CD4-positive, alpha-beta memory T cell (primary cell): ENCODE measurements around the gene UGT1A8. TPM values are rescaled to one million over a fixed set of nuclear protein-coding genes. Genes with fewer than 3 reads are reported as not detected.

ENCODE experiments used
- CTCF ChIA-PET: fragments of 350-600 bp; sonication (Branson Sonifier 250); formaldehyde crosslinking; loops from one replicate; lab custom pipeline; 2021; ENCODE audit warnings: inconsistent platforms; ENCODE audit not compliant: partially characterized antibody; lab: Charles Lee
- POLR2A ChIA-PET: fragments of 350-600 bp; sonication (Branson Sonifier 250); formaldehyde crosslinking; loops from one replicate; lab custom pipeline; 2021; ENCODE audit not compliant: partially characterized antibody; lab: Charles Lee
- DNase-seq, 5 donors: peaks; one replicate each; pipeline versions ENCODE4 v3.0.0 to v3.0.0-alpha.2; 2020 to 2022; ENCODE audit warnings: mixed read lengths in 1 of 5
- H3K27ac ChIP-seq: one replicate; pipeline ENCODE4 v1.7.0; 2013; ENCODE audit warnings: low read depth, low read length
- H3K27me3 ChIP-seq: 2 replicates; pipeline ENCODE4 v1.7.0; 2013; ENCODE audit warnings: mild to moderate bottlenecking, low read length, moderate library complexity; ENCODE audit not compliant: insufficient read depth
- H3K36me3 ChIP-seq: 2 replicates; pipeline ENCODE4 v1.7.0; 2013; ENCODE audit warnings: mild to moderate bottlenecking, low read length, moderate library complexity; ENCODE audit not compliant: insufficient read depth
- H3K4me1 ChIP-seq: 2 replicates; pipeline ENCODE4 v1.7.0; 2013; ENCODE audit warnings: mild to moderate bottlenecking, low read length, moderate library complexity; ENCODE audit not compliant: insufficient read depth
- H3K4me3 ChIP-seq, 2 donors: one replicate each; pipeline ENCODE4 v1.7.0; 2013; ENCODE audit warnings: low read length in 2 of 2, mild to moderate bottlenecking in 1 of 2
- H3K9me3 ChIP-seq, 2 donors: one replicate each; pipeline ENCODE4 v1.7.0; 2013; ENCODE audit warnings: low read length in 2 of 2, control low read depth in 1 of 2; ENCODE audit not compliant: control insufficient read depth in 1 of 2
- H3K27ac Mint-ChIP-seq, 7 donors: one replicate each; pipeline ENCODE4 v1.8.0; 2020 to 2021; ENCODE audit warnings: mixed read lengths in 7 of 7, mild to moderate bottlenecking in 6 of 7, inconsistent platforms in 3 of 7, moderate library complexity in 3 of 7
- H3K27me3 Mint-ChIP-seq, 2 donors: one replicate each; pipeline ENCODE4 v1.8.0; 2020 to 2021; ENCODE audit warnings: mixed read lengths in 2 of 2
- H3K36me3 Mint-ChIP-seq, 2 donors: one replicate each; pipeline ENCODE4 v1.8.0; 2020 to 2021; ENCODE audit warnings: mixed read lengths in 2 of 2, inconsistent platforms in 1 of 2, mild to moderate bottlenecking in 1 of 2
- H3K4me1 Mint-ChIP-seq, 4 donors: one replicate each; pipeline ENCODE4 v1.8.0; 2020 to 2021; ENCODE audit warnings: mixed read lengths in 4 of 4, mild to moderate bottlenecking in 1 of 4
- H3K4me3 Mint-ChIP-seq, 8 donors: one replicate each; pipeline ENCODE4 v1.8.0; 2020 to 2021; ENCODE audit warnings: mixed read lengths in 8 of 8, mild to moderate bottlenecking in 7 of 8, moderate library complexity in 6 of 8, inconsistent platforms in 3 of 8
- H3K9me3 Mint-ChIP-seq, 8 donors: one replicate each; pipeline ENCODE4 v1.8.0; 2020 to 2021; ENCODE audit warnings: mixed read lengths in 8 of 8, mild to moderate bottlenecking in 5 of 8, inconsistent platforms in 3 of 8, moderate library complexity in 1 of 8
- intact Hi-C: fragments of 100-400 bp; cut with micrococcal nuclease; formaldehyde crosslinking; loops from one replicate; pipeline ENCODE4 v1.15.1; 2023
- polyA plus RNA-seq, 2 donors: library from polyadenylated mRNA; unstranded; fragments of 300-500 nt; fragmentation: Illumina TruSeq; gene quantifications; one replicate each; pipeline ENCODE4 v1.2.3, GENCODE V29; 2021
- total RNA-seq, 2 experiments: library from RNA; stranded (reverse); gene quantifications; one replicate each; pipeline ENCODE4 v1.2.3, GENCODE V29; 2021

UGT1A8 gene
- total and polyA plus RNA-seq, 4 experiments from 2014 or later, result not detected

DNA sequence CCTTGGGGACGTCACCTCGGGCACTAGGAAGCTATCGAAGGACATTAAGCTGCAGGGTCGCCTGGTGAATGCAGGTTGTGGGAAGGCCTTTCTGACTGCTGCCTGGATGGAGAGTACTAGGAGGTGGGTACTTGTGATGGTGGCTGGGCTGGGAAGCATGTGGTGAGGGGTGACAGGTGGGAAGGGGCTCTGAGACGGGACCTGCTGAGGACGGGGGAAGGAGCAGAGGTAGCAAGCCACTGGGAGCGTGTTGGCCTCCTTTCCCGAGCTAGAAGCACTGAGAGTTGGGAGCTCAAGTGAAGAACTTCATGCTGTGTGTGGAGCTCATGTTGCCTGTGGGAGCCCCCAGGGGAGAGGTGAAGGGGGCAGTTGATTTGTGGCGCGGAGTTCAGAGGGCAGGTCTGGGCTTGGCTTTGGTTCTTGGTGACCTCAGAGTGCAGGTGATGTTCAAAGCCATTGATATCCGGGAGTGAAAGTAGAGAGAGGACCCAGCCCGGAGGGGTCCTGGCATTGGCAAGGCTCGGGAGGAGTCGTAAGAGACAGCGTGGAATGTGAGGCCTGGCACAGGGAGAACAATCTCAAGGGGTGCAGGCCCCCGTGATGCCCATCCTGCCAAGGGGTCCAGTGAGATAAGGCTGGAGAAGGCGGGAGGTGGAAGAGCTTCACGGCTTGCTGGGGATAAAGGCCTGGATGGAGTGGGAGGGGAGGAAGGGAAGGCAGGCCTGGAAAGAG, 173.9 kb downstream of the UGT1A8 start:
- peaks cover 2 to 4% of the 10 kb centered on the region in 2 donors for H3K27me3 Mint-ChIP-seq
- H3K9me3 Mint-ChIP-seq, result peaks cover 0 to 5% (median under 1%) of the 10 kb centered on the region in 8 donors
- H3K27ac Mint-ChIP-seq, result no peak overlapping the region
- H3K4me3 Mint-ChIP-seq, result no peak overlapping the region
- H3K27me3 ChIP-seq, result no peaks in the 10 kb centered on the region
- peaks cover 0 to 4% (median under 1%) of the 10 kb centered on the region in 4 donors for H3K4me1 Mint-ChIP-seq
- H3K27ac ChIP-seq, result no peak overlapping the region
- ChIA-PET CTCF (no interaction called here), POLR2A (no interaction called here)
- H3K9me3 ChIP-seq, result no peaks in the 10 kb centered on the region
- no peak for DNase-seq
- no peaks in the 10 kb centered on the region for H3K36me3 Mint-ChIP-seq
- H3K4me3 ChIP-seq, result no peak overlapping the region
- intact Hi-C loops, result no loop called here
- no peaks in the 10 kb centered on the region for H3K4me1 ChIP-seq
- no peaks in the 10 kb centered on the region for H3K36me3 ChIP-seq

DNA sequence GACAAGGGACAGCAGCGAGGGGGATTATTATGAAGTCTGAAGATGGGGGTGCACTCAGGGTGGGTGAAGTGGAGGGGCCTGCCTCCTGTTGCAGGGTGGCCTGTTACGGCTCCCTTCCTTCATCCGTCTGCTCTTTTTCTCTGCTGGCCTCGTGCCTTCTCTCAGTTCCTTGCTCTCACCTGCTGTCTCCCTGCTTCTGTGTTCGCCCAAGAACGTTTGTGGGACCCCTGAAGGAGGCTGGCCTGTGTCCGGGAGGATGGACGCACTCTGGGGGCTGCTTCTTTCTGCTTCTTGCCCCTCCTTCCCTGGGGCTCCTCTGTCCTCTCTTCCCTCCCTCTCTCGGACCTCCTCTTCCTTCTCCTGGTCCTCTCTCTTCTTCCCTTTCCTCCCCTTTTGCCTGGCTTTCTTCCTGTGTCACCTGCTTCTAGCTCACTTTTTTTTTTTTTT, 174.5 kb downstream of the UGT1A8 start:
- H3K4me1 ChIP-seq, result no peaks in the 10 kb centered on the region
- H3K4me3 ChIP-seq, result no peak overlapping the region
- POLR2A ChIA-PET, result no interaction called here
- no peaks in the 10 kb centered on the region for H3K36me3 ChIP-seq
- no peaks in the 10 kb centered on the region for H3K9me3 ChIP-seq
- peaks cover 0 to 5% (median 0%) of the 10 kb centered on the region in 8 donors for H3K9me3 Mint-ChIP-seq
- H3K27ac Mint-ChIP-seq, result no peak overlapping the region
- H3K27ac ChIP-seq, result no peak overlapping the region
- DNase-seq, result no peak
- H3K27me3 ChIP-seq, result no peaks in the 10 kb centered on the region
- peaks cover 0 to 4% (median under 1%) of the 10 kb centered on the region in 4 donors for H3K4me1 Mint-ChIP-seq
- intact Hi-C loops, result no loop called here
- H3K36me3 Mint-ChIP-seq, result no peaks in the 10 kb centered on the region
- CTCF ChIA-PET, result no interaction called here
- no peak overlapping the region for H3K4me3 Mint-ChIP-seq
- peaks cover 0 to 4% of the 10 kb centered on the region in 2 donors for H3K27me3 Mint-ChIP-seq

DNA sequence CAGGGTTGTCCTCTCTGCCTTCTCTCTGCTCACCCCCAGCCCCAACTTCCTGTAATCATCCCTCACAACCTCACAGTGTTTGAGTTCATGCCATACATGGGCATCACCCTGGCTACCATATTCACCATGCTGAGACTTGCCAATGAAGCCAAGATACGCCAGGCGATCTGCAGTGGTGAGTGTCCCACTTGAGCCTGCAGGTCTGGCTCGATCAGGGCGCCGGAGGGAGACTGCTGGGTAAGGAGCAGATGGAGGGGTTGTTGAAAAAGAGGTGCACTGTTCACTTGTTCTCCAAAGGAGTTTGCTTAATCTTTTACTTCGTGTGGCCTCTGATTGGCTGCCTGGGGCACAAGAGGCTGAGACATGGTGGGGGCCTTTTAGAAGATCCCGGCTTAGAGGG, 175.3 kb downstream of the UGT1A8 start:
- Histone ChIP-seq H3K9me3 (no peaks in the 10 kb centered on the region), H3K27ac (no peak overlapping the region), H3K27me3 (no peaks in the 10 kb centered on the region), H3K4me3 (no peak overlapping the region), H3K4me1 (no peaks in the 10 kb centered on the region), H3K36me3 (no peaks in the 10 kb centered on the region)
- Mint-ChIP-seq H3K36me3 (no peaks in the 10 kb centered on the region), H3K27ac (no peak overlapping the region), H3K4me3 (no peak overlapping the region), H3K9me3 (peaks cover 0 to 5% (median 0%) of the 10 kb centered on the region in 8 donors), H3K27me3 (peaks cover 0 to 4% of the 10 kb centered on the region in 2 donors), H3K4me1 (peaks cover 0 to 4% (median under 1%) of the 10 kb centered on the region in 4 donors)
- intact Hi-C loops, result no loop called here
- ChIA-PET POLR2A (no interaction called here), CTCF (no interaction called here)
- no peak for DNase-seq

DNA sequence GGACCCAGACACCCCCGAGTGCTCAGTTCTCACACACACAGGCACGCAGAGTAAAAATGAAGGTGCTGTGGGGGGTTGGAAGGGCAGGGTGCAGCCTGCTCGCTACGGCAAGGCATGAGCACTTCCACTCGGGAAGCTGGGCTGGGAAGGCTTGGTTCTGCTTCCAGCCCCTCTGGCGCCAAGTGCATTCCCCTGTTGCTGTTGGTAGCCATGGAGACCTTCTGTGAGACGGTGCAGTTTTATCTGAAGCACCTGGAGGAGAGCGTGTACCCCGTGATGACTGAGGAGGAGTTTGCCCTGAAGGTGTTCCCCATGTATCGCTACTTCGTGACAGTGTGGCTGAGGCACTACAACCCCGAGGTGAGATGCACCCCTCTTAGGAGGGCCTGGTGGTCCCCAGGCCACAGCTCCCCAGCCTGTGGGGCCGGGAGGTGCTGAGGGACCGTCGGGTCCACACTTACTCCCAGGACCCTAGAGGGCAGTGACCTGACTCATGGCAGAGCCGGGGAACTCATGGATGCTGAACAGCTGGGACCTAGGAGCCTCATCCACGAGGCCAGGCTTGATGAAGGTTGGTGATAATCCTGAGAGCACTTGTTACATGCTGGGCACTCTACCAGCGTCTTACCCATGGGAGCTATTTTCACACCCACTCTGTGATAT, 176.2 kb downstream of the UGT1A8 start:
- Mint-ChIP-seq H3K27ac (no peak overlapping the region), H3K4me1 (peaks cover 0 to 4% (median under 1%) of the 10 kb centered on the region in 4 donors), H3K36me3 (no peaks in the 10 kb centered on the region), H3K4me3 (no peak overlapping the region), H3K27me3 (peaks cover 0 to 4% of the 10 kb centered on the region in 2 donors), H3K9me3 (peaks cover 0 to 5% (median 0%) of the 10 kb centered on the region in 8 donors)
- POLR2A ChIA-PET, result no interaction called here
- H3K4me3 ChIP-seq, result no peak overlapping the region
- intact Hi-C loops, result no loop called here
- no peaks in the 10 kb centered on the region for H3K27me3 ChIP-seq
- no peak for DNase-seq
- H3K36me3 ChIP-seq, result no peaks in the 10 kb centered on the region
- no peaks in the 10 kb centered on the region for H3K4me1 ChIP-seq
- H3K27ac ChIP-seq, result no peak overlapping the region
- H3K9me3 ChIP-seq, result no peaks in the 10 kb centered on the region
- CTCF ChIA-PET, result no interaction called here

DNA sequence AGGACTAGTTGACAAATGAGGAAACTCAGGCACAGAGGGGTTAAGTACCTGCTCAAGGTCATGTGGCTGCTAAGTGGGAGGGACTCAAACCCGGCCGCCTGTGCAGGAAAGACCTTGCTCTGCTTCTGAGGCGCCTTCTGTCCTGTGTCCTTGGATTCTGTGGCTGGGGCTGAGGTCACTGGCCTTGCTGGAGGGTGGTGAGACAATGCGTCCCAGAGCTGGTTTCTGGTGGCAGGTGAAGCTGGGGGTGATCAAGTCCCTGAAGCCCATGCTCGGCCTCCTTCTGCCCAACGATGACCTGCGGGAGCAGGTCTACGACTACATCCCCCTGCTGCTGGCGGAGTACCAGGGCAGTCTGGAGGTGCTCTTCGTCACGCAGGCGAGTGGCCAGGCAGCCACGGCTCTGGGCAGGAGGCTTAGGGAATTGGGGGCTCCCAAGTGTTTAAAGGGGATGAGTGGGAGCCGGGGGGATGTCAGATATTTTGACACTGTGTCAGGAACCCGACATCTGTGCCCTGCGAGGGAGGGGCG, 176.8 kb downstream of the UGT1A8 start:
- no peaks in the 10 kb centered on the region for H3K36me3 ChIP-seq
- ChIA-PET POLR2A (no interaction called here), CTCF (no interaction called here)
- H3K27me3 ChIP-seq, result no peaks in the 10 kb centered on the region
- Mint-ChIP-seq H3K9me3 (peaks cover 0 to 3% (median 0%) of the 10 kb centered on the region in 8 donors), H3K27me3 (peaks cover 0 to 3% of the 10 kb centered on the region in 2 donors), H3K27ac (no peak overlapping the region), H3K36me3 (no peaks in the 10 kb centered on the region), H3K4me1 (peaks cover 0 to 2% (median under 1%) of the 10 kb centered on the region in 4 donors), H3K4me3 (no peak overlapping the region)
- DNase-seq, result no peak
- no peaks in the 10 kb centered on the region for H3K9me3 ChIP-seq
- H3K27ac ChIP-seq, result no peak overlapping the region
- H3K4me3 ChIP-seq, result no peak overlapping the region
- no peaks in the 10 kb centered on the region for H3K4me1 ChIP-seq
- intact Hi-C loops, result no loop called here

DNA sequence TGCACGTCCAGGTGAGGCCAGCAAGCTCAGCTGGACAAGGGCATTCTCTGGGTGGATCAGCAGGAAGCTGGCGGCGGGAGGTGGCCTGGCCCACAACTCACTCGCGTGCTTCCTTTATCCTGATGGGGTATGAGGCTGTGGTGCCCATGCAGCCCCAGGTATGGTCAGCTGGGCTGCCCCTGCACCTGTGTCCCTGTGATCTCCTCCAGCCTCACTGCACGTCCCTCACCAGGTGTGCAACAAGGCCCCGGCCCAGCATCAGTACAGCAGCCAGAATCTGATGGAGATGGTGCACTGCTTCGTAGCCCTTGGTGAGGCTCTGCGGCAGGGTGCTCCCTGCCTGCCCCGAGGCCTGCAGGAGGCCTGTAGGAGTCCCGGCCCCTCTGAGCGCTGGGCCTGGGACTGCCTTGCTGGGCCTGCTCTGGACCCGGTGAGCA, 178.3 kb downstream of the UGT1A8 start:
- H3K27me3 ChIP-seq, result no peaks in the 10 kb centered on the region
- H3K4me1 ChIP-seq, result no peaks in the 10 kb centered on the region
- Mint-ChIP-seq H3K4me1 (peaks cover 0 to 2% (median 0%) of the 10 kb centered on the region in 4 donors), H3K9me3 (peaks cover 0 to 3% (median 0%) of the 10 kb centered on the region in 8 donors), H3K36me3 (no peaks in the 10 kb centered on the region), H3K4me3 (no peak overlapping the region), H3K27ac (no peak overlapping the region), H3K27me3 (peaks cover 4 to 7% of the 10 kb centered on the region in 2 donors)
- ChIA-PET POLR2A (no interaction called here), CTCF (no interaction called here)
- no peak overlapping the region for H3K27ac ChIP-seq
- intact Hi-C loops, result no loop called here
- DNase-seq, result no peak
- H3K9me3 ChIP-seq, result no peaks in the 10 kb centered on the region
- no peaks in the 10 kb centered on the region for H3K36me3 ChIP-seq
- no peak overlapping the region for H3K4me3 ChIP-seq

DNA sequence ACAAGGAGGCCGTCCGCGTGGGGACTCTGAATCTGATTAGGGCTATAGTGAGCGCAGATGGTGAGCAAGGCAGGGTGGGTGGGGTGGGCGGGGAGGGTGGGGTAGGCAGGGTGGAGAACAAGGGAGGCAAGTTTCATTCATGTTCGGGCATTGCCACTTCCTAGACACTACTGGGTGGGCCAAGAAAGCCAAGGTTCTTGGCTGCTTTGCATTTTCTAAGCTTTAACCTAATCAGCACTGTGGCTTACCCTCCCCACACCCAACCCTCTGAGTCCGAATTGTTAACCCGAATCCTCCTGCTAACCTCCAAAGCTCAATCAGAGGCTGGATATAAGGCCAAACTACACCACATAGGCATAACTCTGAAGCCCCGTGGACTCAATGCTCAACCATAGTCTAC, 178.8 kb downstream of the UGT1A8 start:
- ChIA-PET CTCF (no interaction called here), POLR2A (no interaction called here)
- H3K4me1 ChIP-seq, result no peaks in the 10 kb centered on the region
- Mint-ChIP-seq H3K27ac (no peak overlapping the region), H3K4me1 (peaks cover 0 to 2% (median 0%) of the 10 kb centered on the region in 4 donors), H3K9me3 (peaks cover 0 to 3% (median 0%) of the 10 kb centered on the region in 8 donors), H3K27me3 (peaks cover 4 to 7% of the 10 kb centered on the region in 2 donors), H3K36me3 (no peaks in the 10 kb centered on the region), H3K4me3 (no peak overlapping the region)
- H3K27ac ChIP-seq, result no peak overlapping the region
- no peaks in the 10 kb centered on the region for H3K27me3 ChIP-seq
- no peak for DNase-seq
- H3K36me3 ChIP-seq, result no peaks in the 10 kb centered on the region
- no peak overlapping the region for H3K4me3 ChIP-seq
- H3K9me3 ChIP-seq, result no peaks in the 10 kb centered on the region
- intact Hi-C loops, result no loop called here
